Panc1 (cell line): ENCODE measurements around the gene EML5. TPM values are rescaled to one million over a fixed set of nuclear protein-coding genes. Genes with fewer than 3 reads are reported as not detected.

Source experiments
- ATAC-seq: fragments of 200-7000 bp; cut with Tn5 transposase; 2 replicates; pipeline ENCODE4 v1.9.1; 2020; ENCODE audit warnings: mild to moderate bottlenecking, moderate library complexity
- BruUV-seq: library from RNA; stranded (reverse); fragments of 400-500 nt; replicated peaks from 2 replicates; lab custom pipeline; 2021; lab: Mats Ljungman, UMichigan
- CTCF ChIA-PET: fragments of 300-600 bp; sonication (Branson Sonifier 250); formaldehyde crosslinking; loops from one replicate; lab custom pipeline; 2022; ENCODE audit warnings: antibody characterized with exemption; lab: Charles Lee
- POLR2A ChIA-PET: fragments of 300-600 bp; sonication (Branson Sonifier 250); formaldehyde crosslinking; loops from one replicate; lab custom pipeline; 2022; ENCODE audit warnings: antibody characterized with exemption; lab: Charles Lee
- DNase-seq: peaks from one replicate; pipeline ENCODE4 v3.0.0-alpha.2; 2010; ENCODE audit warnings: low read depth, low spot score
- H3K27ac ChIP-seq: 2 replicates; pipeline ENCODE4 v1.5.1; 2011; ENCODE audit warnings: mild to moderate bottlenecking, low read length, inconsistent platforms
- H3K27me3 ChIP-seq: fragments of 200-500 bp; sonication (Bioruptor generic); 2 replicates; pipeline ENCODE4 v1.6.0; 2014; ENCODE audit warnings: low read length, inconsistent platforms; ENCODE audit not compliant: control insufficient read depth, insufficient read depth
- H3K36me3 ChIP-seq: fragments of 200-500 bp; sonication (Bioruptor generic); 2 replicates; pipeline ENCODE4 v1.5.1; 2014; ENCODE audit warnings: inconsistent platforms, mild to moderate bottlenecking, low read length, moderate library complexity; ENCODE audit not compliant: control insufficient read depth, insufficient read depth
- H3K4me1 ChIP-seq: 2 replicates; pipeline ENCODE4 v1.5.1; 2011; ENCODE audit warnings: inconsistent platforms, mild to moderate bottlenecking, low read length, moderate library complexity; ENCODE audit not compliant: control insufficient read depth, insufficient read depth
- H3K4me3 ChIP-seq, 2 experiments: 2 replicates each; pipeline ENCODE4 v1.5.1; 2011 to 2012; ENCODE audit warnings: low read depth in 2 of 2, low read length in 2 of 2, mild to moderate bottlenecking in 2 of 2, inconsistent platforms in 1 of 2, moderate library complexity in 1 of 2
- H3K9me3 ChIP-seq: fragments of 200-500 bp; sonication (Bioruptor generic); 2 replicates; pipeline ENCODE4 v1.5.1; 2014; ENCODE audit warnings: low read depth, mild to moderate bottlenecking, inconsistent platforms, low read length, moderate library complexity; ENCODE audit not compliant: control insufficient read depth, insufficient read depth
- CTCF ChIP-seq: fragments of 450-650 bp; IDR thresholded peaks from 2 replicates; pipeline ENCODE4 v1.5.1; 2017; ENCODE audit warnings: mild to moderate bottlenecking
- POLR2AphosphoS5 ChIP-seq: IDR thresholded peaks from 2 replicates; pipeline ENCODE4 v1.6.1; 2012; ENCODE audit warnings: mild to moderate bottlenecking, low read depth, low read length, moderate library complexity
- SIN3A ChIP-seq: IDR thresholded peaks from 2 replicates; pipeline ENCODE4 v1.6.1; 2012; ENCODE audit warnings: low read depth, mild to moderate bottlenecking, low read length, moderate library complexity, borderline replicate concordance; ENCODE audit not compliant: insufficient read depth
- TCF7L2 ChIP-seq: IDR thresholded peaks from 2 replicates; pipeline ENCODE4 v1.6.1; 2011; ENCODE audit warnings: mild to moderate bottlenecking, low read depth, low read length, inconsistent platforms
- in situ Hi-C: cut with HindIII; loops from 2 replicates; pipeline ENCODE4 v1.10.0; 2016; ENCODE audit warnings: low sequenced_read_pairs, low pct_unique_long_range_greater_than_20kb
- intact Hi-C: fragments of 100-400 bp; cut with micrococcal nuclease; formaldehyde crosslinking; loops from one replicate; pipeline ENCODE4 v1.10.0; 2022; ENCODE audit not compliant: unreplicated experiment
- total RNA-seq: library from RNA; stranded (reverse); gene quantifications from one replicate; pipeline ENCODE4 v1.2.1, GENCODE V29; 2021; ENCODE audit not compliant: unreplicated experiment
- TF ChIP-seq, protein P1 (sequence below), 2 experiments: IDR thresholded peaks; 2 replicates each; pipeline ENCODE4 v1.6.1; 2011 to 2012; ENCODE audit warnings: low read depth in 2 of 2, control low read depth in 1 of 2, low read length in 1 of 2, mild to moderate bottlenecking in 1 of 2, moderate library complexity in 1 of 2; ENCODE audit not compliant: insufficient read depth in 1 of 2

The EML5 gene
- total RNA-seq, 1 experiment from 2014 or later, result 0.10 TPM

GRCh38 chr14:88568196-88568595 is 224.6 kb downstream of the EML5 start:
- BruUV-seq, result no TSS peak
- no peak for ATAC-seq

DNA sequence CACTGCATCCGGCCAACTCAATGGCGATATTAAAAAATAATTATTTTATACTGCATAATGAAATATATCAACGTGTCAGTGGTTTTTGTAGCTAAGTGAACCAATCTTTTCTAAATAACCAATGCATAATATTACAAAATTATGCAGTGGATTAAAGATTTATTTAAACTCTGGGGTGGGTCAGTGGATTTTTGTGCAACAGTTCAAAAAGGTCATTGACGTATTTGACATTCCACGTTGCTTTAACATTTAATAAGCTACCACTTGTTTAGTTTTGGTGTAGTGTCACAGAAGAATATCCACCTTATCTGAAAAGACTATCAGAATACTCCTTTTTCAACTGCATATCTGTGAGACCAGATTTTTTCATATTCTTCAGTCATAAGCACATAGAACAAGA is 227.3 kb downstream of the EML5 start:
- ChIA-PET CTCF (no interaction called here), POLR2A (no interaction called here)
- intact Hi-C loops, result no loop called here
- no TSS peak for BruUV-seq
- TF ChIP-seq CTCF (no peak), POLR2AphosphoS5 (no peak)
- H3K4me3 ChIP-seq, result no peak overlapping the region
- peaks cover 7% of the 10 kb centered on the region for H3K4me1 ChIP-seq
- ATAC-seq, result no peak
- no peaks in the 10 kb centered on the region for H3K27me3 ChIP-seq
- H3K9me3 ChIP-seq, result no peaks in the 10 kb centered on the region
- in situ Hi-C loops, result no loop called here
- no peak for DNase-seq
- H3K27ac ChIP-seq, result no peak overlapping the region
- peaks cover 21% of the 10 kb centered on the region for H3K36me3 ChIP-seq

More at GRCh38 chr14:88568196-88568595, 224.6 kb downstream of the EML5 start:
- Histone ChIP-seq H3K27ac (no peak overlapping the region), H3K27me3 (no peaks in the 10 kb centered on the region), H3K36me3 (peaks cover 39% of the 10 kb centered on the region), H3K4me3 (no peak overlapping the region), H3K4me1 (peaks cover 3% of the 10 kb centered on the region; the same call in 1 of the 2 replicates), H3K9me3 (no peaks in the 10 kb centered on the region)
- no peak for TF ChIP-seq CTCF
- TF ChIP-seq TCF7L2, result no peak
- TF ChIP-seq SIN3A, result no peak
- no peak for TF ChIP-seq POLR2AphosphoS5
- TF ChIP-seq, protein P1, sequence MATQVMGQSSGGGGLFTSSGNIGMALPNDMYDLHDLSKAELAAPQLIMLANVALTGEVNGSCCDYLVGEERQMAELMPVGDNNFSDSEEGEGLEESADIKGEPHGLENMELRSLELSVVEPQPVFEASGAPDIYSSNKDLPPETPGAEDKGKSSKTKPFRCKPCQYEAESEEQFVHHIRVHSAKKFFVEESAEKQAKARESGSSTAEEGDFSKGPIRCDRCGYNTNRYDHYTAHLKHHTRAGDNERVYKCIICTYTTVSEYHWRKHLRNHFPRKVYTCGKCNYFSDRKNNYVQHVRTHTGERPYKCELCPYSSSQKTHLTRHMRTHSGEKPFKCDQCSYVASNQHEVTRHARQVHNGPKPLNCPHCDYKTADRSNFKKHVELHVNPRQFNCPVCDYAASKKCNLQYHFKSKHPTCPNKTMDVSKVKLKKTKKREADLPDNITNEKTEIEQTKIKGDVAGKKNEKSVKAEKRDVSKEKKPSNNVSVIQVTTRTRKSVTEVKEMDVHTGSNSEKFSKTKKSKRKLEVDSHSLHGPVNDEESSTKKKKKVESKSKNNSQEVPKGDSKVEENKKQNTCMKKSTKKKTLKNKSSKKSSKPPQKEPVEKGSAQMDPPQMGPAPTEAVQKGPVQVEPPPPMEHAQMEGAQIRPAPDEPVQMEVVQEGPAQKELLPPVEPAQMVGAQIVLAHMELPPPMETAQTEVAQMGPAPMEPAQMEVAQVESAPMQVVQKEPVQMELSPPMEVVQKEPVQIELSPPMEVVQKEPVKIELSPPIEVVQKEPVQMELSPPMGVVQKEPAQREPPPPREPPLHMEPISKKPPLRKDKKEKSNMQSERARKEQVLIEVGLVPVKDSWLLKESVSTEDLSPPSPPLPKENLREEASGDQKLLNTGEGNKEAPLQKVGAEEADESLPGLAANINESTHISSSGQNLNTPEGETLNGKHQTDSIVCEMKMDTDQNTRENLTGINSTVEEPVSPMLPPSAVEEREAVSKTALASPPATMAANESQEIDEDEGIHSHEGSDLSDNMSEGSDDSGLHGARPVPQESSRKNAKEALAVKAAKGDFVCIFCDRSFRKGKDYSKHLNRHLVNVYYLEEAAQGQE (IDR thresholded peaks at IDR 0.05; ENCODE audit: insufficient read depth in 1 of 2, low read depth in 2 of 2, low read length in 1 of 2), result no peak
- POLR2A ChIA-PET, result no interaction called here
- in situ Hi-C loops (no loop called here), intact Hi-C loops (no loop called here)
- CTCF ChIA-PET, result no interaction called here
- no peak for DNase-seq
